Fibroblast of villous mesenchyme (primary cell): Measurements from ENCODE around the gene HOXB5. TPM values are rescaled to one million over a fixed set of nuclear protein-coding genes. Genes with fewer than 3 reads are reported as not detected.

Experiments
- DNase-seq: peaks from one replicate; pipeline ENCODE4 v3.0.0-alpha.2; 2010; ENCODE audit warnings: low read depth
- H3K4me3 ChIP-seq: 2 replicates; pipeline ENCODE4 v1.5.1; 2011; ENCODE audit warnings: low read depth, mild to moderate bottlenecking, low read length
- CTCF ChIP-seq: IDR thresholded peaks from 2 replicates; pipeline ENCODE4 v1.5.1; 2012; ENCODE audit warnings: low read depth, mild to moderate bottlenecking, low read length; ENCODE audit not compliant: insufficient read depth
- small RNA-seq: library from RNA; depleted of rRNA; stranded (forward); fragments of <200 nt; gene quantifications from one replicate; pipeline ENCODE3, GENCODE V24; 2012
- total RNA-seq: library from RNA; depleted of rRNA; stranded (reverse); fragments of >200 nt; gene quantifications from 2 replicates; pipeline ENCODE4 v1.2.3, GENCODE V29; 2012

The HOXB5 gene
- total RNA-seq, 1 donor, result 0.43 TPM

GRCh38 chr17:48544349-48545021 lies 49.1 kb downstream of the HOXB5 start:
- H3K4me3 ChIP-seq, result peak overlapping the region; percentile 72
- peak; percentile 82 for DNase-seq
- no peak for TF ChIP-seq CTCF

- peak overlapping the region; percentile 72 for H3K4me3 ChIP-seq
- no peak for DNase-seq
- TF ChIP-seq CTCF, result no peak
These were observed 49.7 kb downstream of the HOXB5 start for GRCh38 chr17:48543854-48544348.

- no peak for TF ChIP-seq CTCF
- H3K4me3 ChIP-seq, result peak overlapping the region; percentile 72
- peak; percentile 65 for DNase-seq
These were observed 50.3 kb downstream of the HOXB5 start for GRCh38 chr17:48543107-48543853.

- DNase-seq, result no peak
- H3K4me3 ChIP-seq, result peak overlapping the region; percentile 72
- TF ChIP-seq CTCF, result peak; percentile 1
These were observed 50.9 kb downstream of the HOXB5 start for GRCh38 chr17:48542698-48543106.

- H3K4me3 ChIP-seq, result peak overlapping the region; percentile 72
- peak; percentile 43 for DNase-seq
- TF ChIP-seq CTCF, result no peak
These were observed 51.4 kb downstream of the HOXB5 start for GRCh38 chr17:48542114-48542656.

- TF ChIP-seq CTCF, result no peak
- DNase-seq, result peak; percentile 42
- H3K4me3 ChIP-seq, result peak overlapping the region; percentile 72
These were observed 51.9 kb downstream of the HOXB5 start for GRCh38 chr17:48541577-48542113.

Small RNAs within 50 kb of the gene (small RNA-seq; reads per million reads assigned to genes)
- 5.6 reads per million, percentile 83 among the genes with 10 or more reads in this experiment for gene MIR196A1

Other genes starting within 250 kb of the HOXB5 start
- not detected in 2 replicates for gene SKAP1, start 163.6 kb downstream of the HOXB5 start, total RNA-seq
- gene HOXB1, start 62.8 kb downstream of the HOXB5 start, total RNA-seq, result not detected in 2 replicates
- 4.3 and 4.5 TPM in 2 replicates for gene HOXB2, start 48.7 kb downstream of the HOXB5 start, total RNA-seq
- gene HOXB4, start 15.4 kb downstream of the HOXB5 start, total RNA-seq, result 1.7 and 1.9 TPM in 2 replicates
- 4.3 and 7.1 TPM in 2 replicates for gene HOXB3, start 3.5 kb downstream of the HOXB5 start, total RNA-seq
- gene HOXB6, start 11.2 kb upstream of the HOXB5 start, total RNA-seq, result 1.3 and 1.6 TPM in 2 replicates
- gene HOXB7, start 17.2 kb upstream of the HOXB5 start, total RNA-seq, result 1.7 and 2.6 TPM in 2 replicates
- gene HOXB8, start 21.5 kb upstream of the HOXB5 start, total RNA-seq, result not detected in 2 replicates
- not detected in 2 replicates for gene HOXB9, start 32.6 kb upstream of the HOXB5 start, total RNA-seq
- gene PRAC1, start 128.7 kb upstream of the HOXB5 start, total RNA-seq, result not detected in 2 replicates
- not detected in 2 replicates for gene PRAC2, start 129.4 kb upstream of the HOXB5 start, total RNA-seq
- under 0.01 and 0.32 TPM in 2 replicates for gene HOXB13, start 135.0 kb upstream of the HOXB5 start, total RNA-seq
- under 0.01 TPM in 2 replicates for gene TTLL6, start 223.4 kb upstream of the HOXB5 start, total RNA-seq
- 93.7 and 98.9 TPM in 2 replicates for gene CALCOCO2, start 237.3 kb upstream of the HOXB5 start, total RNA-seq